WTC11 (cell line): ENCODE measurements around the gene NBEAL1.

Source experiments
- JUN ChIP-seq: sonication (generic); formaldehyde crosslinking; IDR thresholded peaks from 2 replicates; pipeline ENCODE4 v1.8.0; 2023; ENCODE audit warnings: mild to moderate bottlenecking, missing genetic modification reagents
- TF ChIP-seq, protein P1 (sequence below): sonication (generic); formaldehyde crosslinking; IDR thresholded peaks from 2 replicates; pipeline ENCODE4 v1.8.1; 2023; ENCODE audit warnings: mild to moderate bottlenecking, missing genetic modification reagents, moderate library complexity

DNA sequence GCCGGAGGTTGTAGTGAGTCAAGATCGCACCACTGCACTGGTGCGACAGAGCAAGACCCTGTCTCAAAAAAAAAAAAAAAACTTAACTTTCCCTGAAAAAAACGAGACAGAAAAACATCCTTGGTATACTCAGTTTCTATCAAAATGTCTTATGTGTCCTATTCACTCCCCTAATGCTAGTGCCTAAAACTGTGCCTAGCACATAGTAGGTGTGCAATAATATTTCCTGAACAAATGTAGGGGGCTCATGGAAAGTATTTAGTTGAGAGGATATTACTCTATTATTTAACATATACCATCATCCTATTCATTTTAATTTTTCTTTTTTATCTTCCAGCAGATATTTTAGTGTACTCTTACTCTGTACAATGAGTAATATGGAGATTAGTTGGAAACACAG, 120.4 kb downstream of the NBEAL1 start:
- TF ChIP-seq JUN (CRISPR knock-in tag): no peak
- TF ChIP-seq, protein P1, sequence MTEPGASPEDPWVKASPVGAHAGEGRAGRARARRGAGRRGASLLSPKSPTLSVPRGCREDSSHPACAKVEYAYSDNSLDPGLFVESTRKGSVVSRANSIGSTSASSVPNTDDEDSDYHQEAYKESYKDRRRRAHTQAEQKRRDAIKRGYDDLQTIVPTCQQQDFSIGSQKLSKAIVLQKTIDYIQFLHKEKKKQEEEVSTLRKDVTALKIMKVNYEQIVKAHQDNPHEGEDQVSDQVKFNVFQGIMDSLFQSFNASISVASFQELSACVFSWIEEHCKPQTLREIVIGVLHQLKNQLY (CRISPR knock-in tag): no peak
